NCI-H524 (cell line): Measurements from ENCODE around the gene C10orf71.
A peak's percentile ranks its signal among the peaks of the same experiment; 100 is the strongest.

ENCODE experiments used
- DNase-seq, 2 experiments: peaks; one replicate each; lab custom pipeline; 2025; lab: John Stamatoyannopoulos, UW

The C10orf71 gene

GRCh38 chr10:49338604-49339003 is 39.6 kb downstream of the C10orf71 start:
- DNase-seq, result no peak

DNA sequence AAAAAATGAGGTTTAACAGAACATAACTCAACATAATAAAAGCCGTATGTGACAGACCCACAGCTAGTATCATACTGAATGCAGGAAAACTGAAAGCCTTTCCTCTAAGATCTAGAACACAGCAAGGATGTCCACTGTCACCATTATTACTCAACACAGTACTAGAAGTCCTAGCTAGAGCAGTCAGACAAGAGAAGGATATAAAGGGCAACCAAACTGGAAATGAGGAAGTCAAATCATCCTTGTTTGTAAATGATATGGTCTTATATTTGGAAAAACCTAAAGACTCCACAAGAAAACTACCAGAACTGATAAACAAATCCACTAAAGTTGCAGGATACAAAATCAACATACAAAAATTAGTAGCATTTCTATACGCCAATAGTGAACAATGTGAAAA is 45.9 kb downstream of the C10orf71 start:
- DNase-seq, result no peak

DNA sequence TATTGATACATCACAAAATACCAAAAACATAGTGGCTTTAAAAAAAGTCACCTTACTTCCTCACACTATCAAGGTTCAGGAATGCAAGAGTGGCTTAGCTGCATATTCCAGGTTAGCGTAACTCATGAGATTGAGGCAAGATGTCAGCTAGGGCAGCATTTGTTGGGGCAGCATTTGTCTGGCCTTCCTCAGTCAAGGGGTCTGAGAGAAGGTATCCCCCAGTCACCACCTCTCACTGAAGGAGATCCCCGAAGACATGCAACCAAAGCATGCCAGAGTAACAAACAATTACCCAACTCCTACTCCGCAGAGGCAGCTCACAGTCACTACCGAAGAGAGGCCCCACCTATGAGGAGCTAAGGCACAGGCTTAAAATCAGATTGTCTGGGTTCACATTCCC is 48.4 kb downstream of the C10orf71 start:
- no peak for DNase-seq

- no peak for DNase-seq
Observed at GRCh38 chr10:49347827-49348226, 48.9 kb downstream of the C10orf71 start.

DNA sequence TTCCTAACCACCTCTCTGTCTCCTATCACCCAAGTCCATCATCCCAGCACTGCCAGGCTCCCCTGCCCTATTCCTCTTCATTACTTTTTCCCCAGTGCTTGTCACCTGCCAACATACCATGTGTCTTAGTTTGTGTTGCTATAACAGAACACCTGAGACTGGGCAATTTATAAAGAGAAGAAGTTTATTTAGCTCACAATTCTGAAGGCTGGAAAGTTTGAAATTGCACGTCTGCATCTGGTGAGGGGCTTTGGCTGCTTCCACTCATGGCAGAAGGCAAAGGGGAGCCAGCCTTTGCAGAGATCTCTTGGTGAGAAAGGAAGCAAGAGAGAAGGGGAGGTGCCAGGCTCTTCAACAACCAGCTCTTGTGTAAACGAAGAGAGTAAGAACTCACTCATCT is 49.6 kb downstream of the C10orf71 start:
- no peak for DNase-seq

- DNase-seq, result no peak
Observed at GRCh38 chr10:49349390-49349789, 50.4 kb downstream of the C10orf71 start.

- no peak for DNase-seq
Observed at GRCh38 chr10:49350138-49350537, 51.2 kb downstream of the C10orf71 start.

DNA sequence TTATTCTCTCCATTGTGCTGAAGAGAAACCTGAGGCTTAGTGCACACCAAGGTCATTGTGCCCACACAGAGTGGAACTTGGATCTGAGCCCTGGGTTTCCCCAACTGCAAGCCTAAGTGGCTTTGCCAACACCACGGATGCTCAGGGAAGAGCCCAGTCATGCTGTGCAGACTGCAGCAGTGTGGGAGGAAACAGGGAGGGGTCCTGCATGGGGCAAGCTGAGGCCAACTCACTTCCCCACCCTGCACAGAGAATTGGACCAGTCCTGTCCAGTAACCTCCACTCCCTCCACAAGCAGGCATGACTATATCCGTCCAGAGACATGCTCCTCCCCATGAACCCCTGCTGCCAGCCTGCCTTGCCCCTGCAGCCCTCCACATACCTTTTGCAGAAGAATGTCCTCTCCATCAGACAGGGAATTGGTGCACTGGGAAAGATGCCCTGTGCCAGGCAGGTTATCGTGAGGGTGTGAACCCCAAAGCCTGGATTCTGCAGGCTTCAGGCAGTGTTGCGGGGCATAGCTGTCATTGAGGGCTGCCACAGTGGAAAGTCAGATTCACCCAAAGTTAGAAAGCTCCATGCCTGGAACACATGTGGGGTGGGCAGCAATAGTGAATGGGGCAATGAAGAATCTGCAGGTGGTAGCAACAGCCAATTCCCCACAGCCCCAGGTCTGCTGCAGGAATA is 52.0 kb downstream of the C10orf71 start:
- no peak for DNase-seq

GRCh38 chr10:49351669-49352068 is 52.7 kb downstream of the C10orf71 start:
- no peak for DNase-seq

DNA sequence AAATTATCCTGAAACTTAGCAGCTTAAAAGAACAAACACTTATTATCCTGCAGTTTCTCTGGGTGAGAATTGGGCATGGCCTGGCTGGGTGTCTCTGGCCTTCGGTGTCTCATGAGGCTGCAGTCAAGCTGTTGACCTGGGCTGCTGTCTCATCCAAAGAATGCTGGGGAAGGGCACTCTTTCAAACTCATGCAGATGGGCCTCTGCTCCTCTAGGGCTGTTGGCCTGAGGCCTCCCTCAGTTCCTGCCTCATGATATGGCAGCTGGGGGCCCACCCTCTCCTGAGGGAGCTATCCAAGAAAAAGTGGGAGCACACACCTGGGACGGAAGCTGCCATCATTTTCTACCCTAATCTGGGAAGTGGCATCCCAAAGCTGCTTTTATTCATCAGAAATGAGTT is 53.4 kb downstream of the C10orf71 start:
- DNase-seq, result no peak

DNA sequence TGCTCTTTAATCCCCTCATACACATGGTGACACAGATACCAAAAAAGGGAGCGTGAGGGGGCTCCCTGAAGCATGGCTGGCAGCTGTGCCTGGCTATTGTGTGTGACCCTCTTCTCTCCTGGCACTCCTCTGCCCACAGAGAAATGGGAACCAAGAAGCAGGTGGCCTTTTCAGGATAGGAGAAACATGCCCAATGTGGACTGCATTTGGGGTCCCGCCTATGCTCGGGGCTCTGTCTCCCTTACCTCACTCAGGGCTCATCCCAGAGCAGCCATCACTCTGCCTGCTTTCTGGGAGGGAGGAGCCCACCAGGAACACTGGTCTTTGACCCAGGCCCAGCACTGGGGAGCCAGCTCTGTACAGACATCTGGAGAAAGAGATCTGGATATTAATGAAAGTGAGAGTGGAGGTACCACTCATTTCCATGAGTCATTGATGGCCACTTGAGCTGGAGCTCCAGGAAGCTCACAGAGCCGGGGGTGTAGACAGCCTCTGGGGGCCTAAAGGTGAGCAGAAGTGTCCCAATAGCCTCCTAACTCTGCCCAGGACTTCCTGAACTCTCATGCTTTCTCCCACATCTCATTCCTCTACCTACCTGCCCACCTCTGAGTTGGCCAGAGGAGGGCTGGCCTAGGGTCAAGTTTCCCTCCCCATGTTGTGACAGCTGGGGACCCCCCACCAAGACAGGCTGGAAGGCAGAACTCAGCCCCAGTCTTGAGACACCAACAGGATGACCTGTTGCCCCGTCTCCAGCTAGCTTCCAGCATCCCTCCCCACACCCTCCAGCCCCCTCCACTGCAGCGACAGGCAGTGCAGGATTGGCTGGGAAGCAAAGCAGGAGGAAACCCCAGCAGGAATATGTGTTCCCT is 54.3 kb downstream of the C10orf71 start:
- peak in 1 of 2 experiments; percentile 22 for DNase-seq

GRCh38 chr10:49353895-49354566 is 55.1 kb downstream of the C10orf71 start:
- DNase-seq, result no peak

DNA sequence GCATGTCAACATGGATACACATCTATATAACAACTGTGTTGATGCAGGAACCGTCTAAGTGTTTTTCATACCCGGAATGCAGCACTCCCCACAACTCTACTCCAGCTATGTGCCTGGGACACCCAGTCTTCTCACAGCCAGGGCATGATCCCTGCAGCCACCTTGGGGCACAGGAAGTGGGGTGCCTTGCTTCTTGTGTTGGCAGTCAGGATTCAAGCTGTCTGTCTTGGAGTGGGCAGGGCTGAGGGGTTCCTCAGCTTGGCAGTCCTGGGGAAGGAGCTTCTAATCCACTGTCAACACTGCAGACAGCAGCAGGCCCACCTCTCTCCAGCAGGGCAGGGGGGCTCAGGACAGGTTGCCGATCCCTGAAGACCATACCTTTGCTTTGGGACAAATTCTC is 55.6 kb downstream of the C10orf71 start:
- no peak for DNase-seq

DNA sequence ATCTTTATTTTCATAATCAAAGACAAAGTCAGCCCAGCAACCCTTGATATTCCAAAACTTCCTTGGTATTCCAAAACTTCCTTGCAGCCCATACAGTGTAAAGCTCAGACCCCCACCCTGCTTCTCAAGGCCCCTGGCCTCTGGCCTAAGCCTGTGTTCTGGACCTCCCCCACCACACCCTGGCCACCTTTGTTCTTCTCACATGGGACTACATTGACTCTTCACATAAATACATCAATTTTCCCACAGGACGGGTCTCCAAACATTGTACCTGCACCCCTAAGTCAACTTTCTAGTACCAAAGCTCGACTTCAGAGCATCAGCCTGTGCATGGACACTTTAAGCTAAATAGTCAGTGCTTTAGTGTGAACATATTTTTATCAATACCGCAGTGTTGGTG is 56.3 kb downstream of the C10orf71 start:
- no peak for DNase-seq

GRCh38 chr10:49356181-49356580 is 57.2 kb downstream of the C10orf71 start:
- peak in 1 of 2 experiments; percentile 1 for DNase-seq

DNA sequence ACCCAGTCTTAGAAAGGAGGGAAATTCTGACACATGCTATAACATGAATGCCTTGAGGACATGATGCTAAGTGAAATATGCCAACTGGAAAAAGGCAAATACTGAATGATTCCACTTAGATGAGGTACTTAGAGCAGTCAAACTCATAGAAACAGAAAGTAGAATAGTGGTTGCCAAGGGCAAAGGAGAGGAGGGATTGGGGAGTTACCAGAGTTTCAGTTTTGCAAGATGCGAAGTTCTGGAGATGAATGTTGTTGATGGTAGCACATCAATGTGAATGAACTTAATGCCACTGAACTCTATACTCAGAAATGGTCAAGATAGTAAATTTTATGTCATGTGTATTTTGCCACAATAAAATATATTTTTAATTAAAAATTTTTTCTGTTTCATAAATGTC is 58.0 kb downstream of the C10orf71 start:
- DNase-seq, result no peak

GRCh38 chr10:49357910-49358309 is 58.9 kb downstream of the C10orf71 start:
- DNase-seq, result no peak

DNA sequence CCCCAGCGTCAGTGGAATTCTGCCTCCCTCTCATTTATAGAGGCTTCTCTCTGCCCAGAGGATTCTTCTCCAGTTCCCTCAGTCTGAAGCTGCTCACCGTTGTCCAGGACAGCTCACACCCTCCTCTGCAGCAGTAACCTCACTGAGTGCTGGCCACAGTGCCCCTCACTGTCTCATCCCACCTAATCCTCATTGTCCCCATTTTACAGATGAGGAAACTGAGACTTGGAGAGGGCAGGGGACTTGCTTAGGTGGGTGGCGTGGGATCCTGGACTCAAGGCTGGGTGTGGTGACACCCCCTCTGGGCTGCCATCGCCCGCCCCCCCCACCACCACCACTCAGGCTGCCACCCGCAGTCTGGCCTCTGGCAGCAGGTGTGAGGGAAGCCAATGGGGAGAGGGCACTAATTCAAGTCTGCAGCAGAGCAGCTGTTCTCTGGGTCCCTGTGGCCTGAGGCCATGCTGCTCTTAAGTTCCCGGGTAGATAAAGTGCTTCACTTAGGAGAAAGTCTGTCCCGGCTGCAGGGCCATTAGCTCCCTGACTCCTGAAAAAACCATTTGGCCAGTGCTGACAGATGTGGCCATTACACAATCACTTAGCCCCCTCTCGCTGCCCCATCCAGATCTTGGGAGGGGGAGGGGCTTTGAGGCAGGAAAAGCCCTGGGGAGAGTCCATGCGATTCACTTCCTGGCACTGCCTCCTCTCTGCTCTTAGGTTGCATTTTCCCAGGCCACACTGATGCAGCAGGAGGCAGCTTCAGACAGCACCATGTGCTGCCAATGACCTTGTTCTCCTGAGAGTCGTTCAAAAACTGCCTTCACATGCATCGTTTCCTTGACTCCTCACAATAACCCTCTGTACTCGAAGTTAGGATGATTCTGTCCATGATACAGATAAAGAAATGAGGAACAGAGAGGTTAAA is 60.6 kb downstream of the C10orf71 start:
- peak; percentile 68 to 78 for DNase-seq

GRCh38 chr10:49360271-49361177 is 61.6 kb downstream of the C10orf71 start:
- DNase-seq, result peak; percentile 39 to 68

DNA sequence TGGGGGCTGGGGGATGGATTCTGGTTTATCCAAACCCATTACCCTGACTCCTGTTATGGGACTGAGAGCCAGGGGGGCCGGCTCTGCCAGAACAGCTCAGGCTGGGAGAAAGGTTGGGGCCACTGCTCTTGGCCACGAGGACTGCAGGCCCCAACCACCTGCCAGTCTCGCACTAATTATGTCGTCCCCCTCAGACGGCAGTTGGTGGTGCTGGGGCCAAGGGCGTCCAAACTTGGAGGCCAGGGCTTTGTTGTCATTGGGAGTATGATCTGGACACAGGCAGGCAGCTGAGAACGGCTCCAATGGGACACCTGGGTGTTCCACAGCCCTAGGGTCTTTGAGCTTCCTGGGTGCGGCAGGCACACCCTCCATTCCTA is 62.2 kb downstream of the C10orf71 start:
- DNase-seq, result no peak
